K562 (cell line): ENCODE results near the gene SNRPA. TPM values are rescaled to one million over a fixed set of nuclear protein-coding genes. Genes with fewer than 3 reads are reported as not detected.

Experiments used
- HDAC8 ChIP-seq: fragments of 450-650 bp; IDR thresholded peaks from 2 replicates; pipeline ENCODE4 v1.6.1; 2016; ENCODE audit warnings: mild to moderate bottlenecking, missing genetic modification characterization, moderate library complexity, missing compliant biosample characterization
- PREB ChIP-seq: sonication (generic); formaldehyde crosslinking; IDR thresholded peaks from 2 replicates; pipeline ENCODE4 v1.8.1; 2023; ENCODE audit warnings: mild to moderate bottlenecking, missing genetic modification reagents
- TFAP4 ChIP-seq: sonication (generic); formaldehyde crosslinking; IDR thresholded peaks from 2 replicates; pipeline ENCODE4 v1.8.0; 2022; ENCODE audit warnings: missing genetic modification reagents, mild to moderate bottlenecking, moderate library complexity, borderline replicate concordance
- polyA plus RNA-seq, 8 experiments: library from polyadenylated mRNA; depleted of rRNA in 4 of 8; stranded (reverse) in 5 of 8; unstranded in 3 of 8; fragments of >200 nt; fragmentation: Nextera tagmentation in 2 of 8; fragmentation: Illumina TruSeq in 1 of 8; extraction: Ambion mirVana in 2 of 8; extraction: Trizol in 1 of 8; gene quantifications; 2 replicates each; pipeline versions ENCODE4 v1.2.1 to v1.2.3, GENCODE V29; 2011 to 2014; ENCODE audit warnings: inconsistent platforms in 1 of 8, missing spikeins in 1 of 8
- total RNA-seq, 7 experiments: library from RNA; depleted of rRNA in 6 of 7; stranded (reverse); fragments of >200 nt in 6 of 7; fragmentation: Illumina TruSeq in 2 of 7; extraction: Trizol in 2 of 7; gene quantifications; 2 replicates each; pipeline versions ENCODE4 v1.2.1 to v1.2.3, GENCODE V29; 2011 to 2021; ENCODE audit warnings: low replicate concordance in 1 of 7
- TF ChIP-seq, protein P1 (sequence below), 2 experiments: fragments of 450-650 bp; conservative IDR thresholded peaks; 2 replicates each; pipeline ENCODE4 v1.6.1; 2017; ENCODE audit warnings: mild to moderate bottlenecking in 2 of 2, moderate library complexity in 2 of 2

The SNRPA gene
- total and polyA plus RNA-seq, 9 of the 15 experiments (the other 6 are each of a cell fraction or from before 2014, with no cell fraction given): 16.3 to 311 (median 193) TPM

- TF ChIP-seq PREB (CRISPR knock-in tag) (no peak), HDAC8 (peak; percentile 66; the same call in 1 of the 2 replicates), TFAP4 (peak; percentile 98)
- TF ChIP-seq, protein P1, sequence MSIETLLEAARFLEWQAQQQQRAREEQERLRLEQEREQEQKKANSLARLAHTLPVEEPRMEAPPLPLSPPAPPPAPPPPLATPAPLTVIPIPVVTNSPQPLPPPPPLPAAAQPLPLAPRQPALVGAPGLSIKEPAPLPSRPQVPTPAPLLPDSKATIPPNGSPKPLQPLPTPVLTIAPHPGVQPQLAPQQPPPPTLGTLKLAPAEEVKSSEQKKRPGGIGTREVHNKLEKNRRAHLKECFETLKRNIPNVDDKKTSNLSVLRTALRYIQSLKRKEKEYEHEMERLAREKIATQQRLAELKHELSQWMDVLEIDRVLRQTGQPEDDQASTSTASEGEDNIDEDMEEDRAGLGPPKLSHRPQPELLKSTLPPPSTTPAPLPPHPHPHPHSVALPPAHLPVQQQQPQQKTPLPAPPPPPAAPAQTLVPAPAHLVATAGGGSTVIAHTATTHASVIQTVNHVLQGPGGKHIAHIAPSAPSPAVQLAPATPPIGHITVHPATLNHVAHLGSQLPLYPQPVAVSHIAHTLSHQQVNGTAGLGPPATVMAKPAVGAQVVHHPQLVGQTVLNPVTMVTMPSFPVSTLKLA (conservative IDR thresholded peaks at IDR 0.05): peak; percentile 89 to 91
Measured at GRCh38 chr19:40750058-40750873, 737 bp upstream of the SNRPA start, which contains the start of gene ACTMAP (continued).
